Measurements from ENCODE around the gene SORCS2.

SORCS2 gene

DNA sequence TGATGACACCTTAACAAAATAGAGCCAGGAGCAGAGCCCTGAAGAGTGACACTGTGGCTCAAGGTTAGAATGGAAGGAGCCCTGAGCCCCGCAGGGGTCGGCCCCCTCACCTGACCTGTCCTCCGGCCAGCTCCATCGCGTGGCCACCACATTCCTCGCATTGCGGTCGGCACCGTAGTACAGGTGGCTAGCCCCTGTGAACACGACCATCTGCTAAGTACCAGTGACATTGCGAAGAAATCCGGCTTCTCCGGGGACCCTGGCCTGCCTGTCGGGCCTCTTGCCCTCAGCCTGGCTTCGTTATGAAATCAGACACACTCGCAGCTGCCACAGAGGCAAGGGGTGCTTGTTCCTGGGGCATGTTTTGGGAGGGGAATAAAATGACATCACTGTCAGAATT lies 568.4 kb downstream of the SORCS2 start:
- 97% methylated on average over 16 of the region's 16 CpGs for WGBS
- no peak overlapping the region for H2AFZ ChIP-seq (ENCODE audit: low read depth, low read length)
- H3K27ac ChIP-seq (ENCODE audit: low read length, poor library complexity, severe bottlenecking): no peak overlapping the region

GRCh38 chr4:7761312-7761711 lies 569.0 kb downstream of the SORCS2 start:
- no peak overlapping the region for H4K8ac ChIP-seq (ENCODE audit: low read length)
- H2BK15ac ChIP-seq (ENCODE audit: low read depth, poor library complexity, severe bottlenecking): no peak overlapping the region
- H2AFZ ChIP-seq (ENCODE audit: low read depth, low read length): no peak overlapping the region
- H3K79me1 ChIP-seq (replicated peaks; ENCODE audit: low read length, poor library complexity, severe bottlenecking): peaks cover 45% of the 10 kb centered on the region
- H3K18ac ChIP-seq (ENCODE audit: low read depth in 1 of 2, low read length in 2 of 2): no peak overlapping the region
- no peak overlapping the region for H2BK5ac ChIP-seq (ENCODE audit: low read depth, low read length, poor library complexity, severe bottlenecking)
- H3K4me1 ChIP-seq (ENCODE audit: control insufficient read depth, insufficient read depth, low read depth, low read length): peaks cover 22% of the 10 kb centered on the region
- H3K4me2 ChIP-seq (ENCODE audit: low read length, poor library complexity, severe bottlenecking): no peak overlapping the region
- 90% methylated on average over 11 of the region's 11 CpGs for WGBS
- no peaks in the 10 kb centered on the region for H3K27me3 ChIP-seq (ENCODE audit: control insufficient read depth in 1 of 2, insufficient read depth in 1 of 2, low read length in 2 of 2)
- H2AK5ac ChIP-seq (ENCODE audit: low read length, severe bottlenecking): no peak overlapping the region
- no peak overlapping the region for H4K91ac ChIP-seq (ENCODE audit: low read length)
- no peak overlapping the region for H3K4me3 ChIP-seq (ENCODE audit: insufficient read depth in 1 of 2, low read depth in 1 of 2, low read length in 2 of 2)
- no peak for DNase-seq
- H3K14ac ChIP-seq (ENCODE audit: low read length in 2 of 2): no peak overlapping the region
- H2BK12ac ChIP-seq (ENCODE audit: low read length in 2 of 2): no peak overlapping the region
- no peak overlapping the region for H3K4ac ChIP-seq (ENCODE audit: low read depth in 1 of 2, low read length in 2 of 2)
- no peaks in the 10 kb centered on the region for H3K9me3 ChIP-seq (ENCODE audit: control insufficient read depth, low read length)
- H3K23ac ChIP-seq (ENCODE audit: low read length in 2 of 2): no peak overlapping the region
- no peak overlapping the region for H3K9ac ChIP-seq (ENCODE audit: low read length)
- H3K27ac ChIP-seq (ENCODE audit: low read length, poor library complexity, severe bottlenecking): no peak overlapping the region
- H3K36me3 ChIP-seq (ENCODE audit: control insufficient read depth in 1 of 2, insufficient read depth in 2 of 2, low read depth in 1 of 2, low read length in 2 of 2): peaks cover 77 to 82% of the 10 kb centered on the region in 2 experiments
- H2BK120ac ChIP-seq (ENCODE audit: low read depth, low read length): no peak overlapping the region

More for the DNA sequence above, 568.4 kb downstream of the SORCS2 start:
- H3K4me2 ChIP-seq (ENCODE audit: low read length, poor library complexity, severe bottlenecking): no peak overlapping the region
- no peak overlapping the region for H2BK12ac ChIP-seq (ENCODE audit: low read length in 2 of 2)
- no peak overlapping the region for H4K8ac ChIP-seq (ENCODE audit: low read length)
- no peaks in the 10 kb centered on the region for H3K27me3 ChIP-seq (ENCODE audit: control insufficient read depth in 1 of 2, insufficient read depth in 1 of 2, low read length in 2 of 2)
- peaks cover 22% of the 10 kb centered on the region for H3K4me1 ChIP-seq (ENCODE audit: control insufficient read depth, insufficient read depth, low read depth, low read length)
- no peak overlapping the region for H3K23ac ChIP-seq (ENCODE audit: low read length in 2 of 2)
- H4K91ac ChIP-seq (ENCODE audit: low read length): no peak overlapping the region
- H3K4me3 ChIP-seq (ENCODE audit: insufficient read depth in 1 of 2, low read depth in 1 of 2, low read length in 2 of 2): no peak overlapping the region
- no peak overlapping the region for H3K14ac ChIP-seq (ENCODE audit: low read length in 2 of 2)
- DNase-seq: no peak
- no peak overlapping the region for H2BK5ac ChIP-seq (ENCODE audit: low read depth, low read length, poor library complexity, severe bottlenecking)
- H3K9me3 ChIP-seq (ENCODE audit: control insufficient read depth, low read length): no peaks in the 10 kb centered on the region
- H3K79me1 ChIP-seq (replicated peaks; ENCODE audit: low read length, poor library complexity, severe bottlenecking): peaks cover 41% of the 10 kb centered on the region
- no peak overlapping the region for H3K9ac ChIP-seq (ENCODE audit: low read length)
- H3K4ac ChIP-seq (ENCODE audit: low read depth in 1 of 2, low read length in 2 of 2): no peak overlapping the region
- H2AK5ac ChIP-seq (ENCODE audit: low read length, severe bottlenecking): no peak overlapping the region
- H2BK120ac ChIP-seq (ENCODE audit: low read depth, low read length): no peak overlapping the region
- no peak overlapping the region for H2BK15ac ChIP-seq (ENCODE audit: low read depth, poor library complexity, severe bottlenecking)
- H3K36me3 ChIP-seq (ENCODE audit: control insufficient read depth in 1 of 2, insufficient read depth in 2 of 2, low read depth in 1 of 2, low read length in 2 of 2): peaks cover 71 to 82% of the 10 kb centered on the region in 2 experiments
- no peak overlapping the region for H3K18ac ChIP-seq (ENCODE audit: low read depth in 1 of 2, low read length in 2 of 2)

- no peak overlapping the region for H4K91ac ChIP-seq (ENCODE audit: low read length)
- no peak overlapping the region for H4K8ac ChIP-seq (ENCODE audit: low read length)
- no peak overlapping the region for H3K27ac ChIP-seq (ENCODE audit: low read length, poor library complexity, severe bottlenecking)
- no peak overlapping the region for H2BK12ac ChIP-seq (ENCODE audit: low read length in 2 of 2)
- no peak overlapping the region for H2BK15ac ChIP-seq (ENCODE audit: low read depth, poor library complexity, severe bottlenecking)
- no peak overlapping the region for H3K14ac ChIP-seq (ENCODE audit: low read length in 2 of 2)
- peaks cover 47% of the 10 kb centered on the region for H3K79me1 ChIP-seq (replicated peaks; ENCODE audit: low read length, poor library complexity, severe bottlenecking)
- no peaks in the 10 kb centered on the region for H3K27me3 ChIP-seq (ENCODE audit: control insufficient read depth in 1 of 2, insufficient read depth in 1 of 2, low read length in 2 of 2)
- H3K23ac ChIP-seq (ENCODE audit: low read length in 2 of 2): no peak overlapping the region
- no peak overlapping the region for H3K9ac ChIP-seq (ENCODE audit: low read length)
- no peak overlapping the region for H2AFZ ChIP-seq (ENCODE audit: low read depth, low read length)
- no peaks in the 10 kb centered on the region for H3K9me3 ChIP-seq (ENCODE audit: control insufficient read depth, low read length)
- H3K18ac ChIP-seq (ENCODE audit: low read depth in 1 of 2, low read length in 2 of 2): no peak overlapping the region
- DNase-seq: peak; percentile 64
- peaks cover 21% of the 10 kb centered on the region for H3K4me1 ChIP-seq (ENCODE audit: control insufficient read depth, insufficient read depth, low read depth, low read length)
- WGBS: 80% methylated on average over 12 of the region's 12 CpGs
- H3K4me2 ChIP-seq (ENCODE audit: low read length, poor library complexity, severe bottlenecking): no peak overlapping the region
- no peak overlapping the region for H3K4me3 ChIP-seq (ENCODE audit: insufficient read depth in 1 of 2, low read depth in 1 of 2, low read length in 2 of 2)
- no peak overlapping the region for H3K4ac ChIP-seq (ENCODE audit: low read depth in 1 of 2, low read length in 2 of 2)
- H3K36me3 ChIP-seq (ENCODE audit: control insufficient read depth in 1 of 2, insufficient read depth in 2 of 2, low read depth in 1 of 2, low read length in 2 of 2): peaks cover 81 to 82% of the 10 kb centered on the region in 2 experiments
- no peak overlapping the region for H2AK5ac ChIP-seq (ENCODE audit: low read length, severe bottlenecking)
- H2BK5ac ChIP-seq (ENCODE audit: low read depth, low read length, poor library complexity, severe bottlenecking): no peak overlapping the region
- H2BK120ac ChIP-seq (ENCODE audit: low read depth, low read length): no peak overlapping the region
Measured at GRCh38 chr4:7761720-7762119, 569.4 kb downstream of the SORCS2 start.

- H3K9ac ChIP-seq (ENCODE audit: low read length): no peak overlapping the region
- H3K4me2 ChIP-seq (ENCODE audit: low read length, poor library complexity, severe bottlenecking): no peak overlapping the region
- no peak overlapping the region for H3K23ac ChIP-seq (ENCODE audit: low read length in 2 of 2)
- no peak overlapping the region for H2AFZ ChIP-seq (ENCODE audit: low read depth, low read length)
- H2BK5ac ChIP-seq (ENCODE audit: low read depth, low read length, poor library complexity, severe bottlenecking): no peak overlapping the region
- H3K9me3 ChIP-seq (ENCODE audit: control insufficient read depth, low read length): no peaks in the 10 kb centered on the region
- H2BK15ac ChIP-seq (ENCODE audit: low read depth, poor library complexity, severe bottlenecking): no peak overlapping the region
- H3K4ac ChIP-seq (ENCODE audit: low read depth in 1 of 2, low read length in 2 of 2): no peak overlapping the region
- no peaks in the 10 kb centered on the region for H3K27me3 ChIP-seq (ENCODE audit: control insufficient read depth in 1 of 2, insufficient read depth in 1 of 2, low read length in 2 of 2)
- H3K14ac ChIP-seq (ENCODE audit: low read length in 2 of 2): no peak overlapping the region
- H4K91ac ChIP-seq (ENCODE audit: low read length): no peak overlapping the region
- H3K36me3 ChIP-seq (ENCODE audit: control insufficient read depth in 1 of 2, insufficient read depth in 2 of 2, low read depth in 1 of 2, low read length in 2 of 2): peaks cover 81 to 89% of the 10 kb centered on the region in 2 experiments
- no peak for DNase-seq
- 83% methylated on average over 11 of the region's 15 CpGs for WGBS
- H3K27ac ChIP-seq (ENCODE audit: low read length, poor library complexity, severe bottlenecking): no peak overlapping the region
- peaks cover 19% of the 10 kb centered on the region for H3K4me1 ChIP-seq (ENCODE audit: control insufficient read depth, insufficient read depth, low read depth, low read length)
- H3K18ac ChIP-seq (ENCODE audit: low read depth in 1 of 2, low read length in 2 of 2): no peak overlapping the region
- no peak overlapping the region for H2AK5ac ChIP-seq (ENCODE audit: low read length, severe bottlenecking)
- peaks cover 48% of the 10 kb centered on the region for H3K79me1 ChIP-seq (replicated peaks; ENCODE audit: low read length, poor library complexity, severe bottlenecking)
- H3K4me3 ChIP-seq (ENCODE audit: insufficient read depth in 1 of 2, low read depth in 1 of 2, low read length in 2 of 2): no peak overlapping the region
- no peak overlapping the region for H2BK12ac ChIP-seq (ENCODE audit: low read length in 2 of 2)
- no peak overlapping the region for H2BK120ac ChIP-seq (ENCODE audit: low read depth, low read length)
- H4K8ac ChIP-seq (ENCODE audit: low read length): no peak overlapping the region
Measured at GRCh38 chr4:7762376-7763030, 570.2 kb downstream of the SORCS2 start.

Data from mesenchymal stem cell (in vitro differentiated cells and primary cell).